Cardiac muscle cell (in vitro differentiated cells and primary cell): ENCODE measurements around the gene DNAH6. TPM values are rescaled to one million over a fixed set of nuclear protein-coding genes. Genes with fewer than 3 reads are reported as not detected.

Experiments
- DNase-seq, 2 donors: peaks; one replicate each; pipeline versions ENCODE4 v3.0.0 to v3.0.0-alpha.2; 2010 to 2017; ENCODE audit warnings: low read depth in 1 of 2, low spot score in 1 of 2
- H3K27ac ChIP-seq: fragments of 200-600 bp; sonication (generic); 2 replicates; pipeline ENCODE4 v1.5.1; 2016
- H3K27me3 ChIP-seq: fragments of 200-600 bp; sonication (generic); 2 replicates; pipeline ENCODE4 v1.6.0; 2016; ENCODE audit warnings: control low read depth
- H3K36me3 ChIP-seq: fragments of 200-600 bp; sonication (generic); 2 replicates; pipeline ENCODE4 v1.5.1; 2016; ENCODE audit warnings: control low read depth
- H3K4me1 ChIP-seq: fragments of 200-600 bp; sonication (generic); 2 replicates; pipeline ENCODE4 v1.8.1; 2017; ENCODE audit warnings: low read depth, mild to moderate bottlenecking, mixed run types
- H3K4me3 ChIP-seq: fragments of 200-600 bp; sonication (generic); 2 replicates; pipeline ENCODE4 v1.5.1; 2016; ENCODE audit warnings: mild to moderate bottlenecking
- H3K9me3 ChIP-seq: fragments of 200-600 bp; sonication (generic); 2 replicates; pipeline ENCODE4 v1.5.1; 2017; ENCODE audit warnings: low read depth, mild to moderate bottlenecking, control low read depth
- polyA plus RNA-seq: library from polyadenylated mRNA; unstranded; fragments of >200 nt; fragmentation: Nextera tagmentation; extraction: Ambion mirVana; gene quantifications from 2 replicates; pipeline ENCODE4 v1.2.1, GENCODE V29; 2016
- total RNA-seq: library from RNA; depleted of rRNA; stranded (reverse); fragments of >200 nt; gene quantifications from 2 replicates; pipeline ENCODE4 v1.2.3, GENCODE V29; 2016
- TF ChIP-seq, protein P1 (sequence below): IDR thresholded peaks from 2 replicates; pipeline ENCODE4 v1.5.1; 2012; ENCODE audit warnings: low read depth, mild to moderate bottlenecking, low read length

The DNAH6 gene
- total and polyA plus RNA-seq, 2 experiments from 2014 or later: 0.66 to 0.73 TPM

- Histone ChIP-seq H3K27ac (no peak overlapping the region), H3K27me3 (no peaks in the 10 kb centered on the region), H3K36me3 (no peaks in the 10 kb centered on the region), H3K4me1 (no peaks in the 10 kb centered on the region), H3K9me3 (no peaks in the 10 kb centered on the region), H3K4me3 (no peak overlapping the region)
- TF ChIP-seq, protein P1, sequence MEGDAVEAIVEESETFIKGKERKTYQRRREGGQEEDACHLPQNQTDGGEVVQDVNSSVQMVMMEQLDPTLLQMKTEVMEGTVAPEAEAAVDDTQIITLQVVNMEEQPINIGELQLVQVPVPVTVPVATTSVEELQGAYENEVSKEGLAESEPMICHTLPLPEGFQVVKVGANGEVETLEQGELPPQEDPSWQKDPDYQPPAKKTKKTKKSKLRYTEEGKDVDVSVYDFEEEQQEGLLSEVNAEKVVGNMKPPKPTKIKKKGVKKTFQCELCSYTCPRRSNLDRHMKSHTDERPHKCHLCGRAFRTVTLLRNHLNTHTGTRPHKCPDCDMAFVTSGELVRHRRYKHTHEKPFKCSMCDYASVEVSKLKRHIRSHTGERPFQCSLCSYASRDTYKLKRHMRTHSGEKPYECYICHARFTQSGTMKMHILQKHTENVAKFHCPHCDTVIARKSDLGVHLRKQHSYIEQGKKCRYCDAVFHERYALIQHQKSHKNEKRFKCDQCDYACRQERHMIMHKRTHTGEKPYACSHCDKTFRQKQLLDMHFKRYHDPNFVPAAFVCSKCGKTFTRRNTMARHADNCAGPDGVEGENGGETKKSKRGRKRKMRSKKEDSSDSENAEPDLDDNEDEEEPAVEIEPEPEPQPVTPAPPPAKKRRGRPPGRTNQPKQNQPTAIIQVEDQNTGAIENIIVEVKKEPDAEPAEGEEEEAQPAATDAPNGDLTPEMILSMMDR: no peak
- DNase-seq: no peak
Observed at GRCh38 chr2:84478867-84479266, 37.4 kb upstream of the DNAH6 start.

DNA sequence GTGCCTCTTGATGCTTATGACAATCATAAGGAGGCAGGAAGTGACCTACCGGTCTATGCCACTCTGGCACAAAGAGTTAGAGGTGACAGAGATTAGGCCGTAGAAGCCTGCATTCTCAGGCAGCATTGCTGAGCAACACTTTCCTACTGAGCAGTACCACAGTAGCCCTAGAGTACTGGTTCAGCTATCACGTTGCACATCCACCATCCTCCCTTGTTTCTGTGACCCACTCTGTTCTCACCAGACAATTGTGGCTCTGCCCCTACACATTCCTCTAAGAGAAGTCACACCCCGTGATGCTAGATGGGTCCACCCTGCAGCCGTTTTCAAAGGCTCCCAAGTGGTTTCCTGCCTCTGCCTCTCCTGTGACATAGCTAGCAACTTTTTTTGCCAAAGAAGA lies 34.6 kb upstream of the DNAH6 start:
- no peaks in the 10 kb centered on the region for H3K27me3 ChIP-seq
- TF ChIP-seq, protein P1: no peak
- no peak overlapping the region for H3K27ac ChIP-seq
- no peak overlapping the region for H3K4me3 ChIP-seq
- DNase-seq: peak in 1 of 2 donors; percentile 63
- H3K9me3 ChIP-seq: no peaks in the 10 kb centered on the region
- no peaks in the 10 kb centered on the region for H3K36me3 ChIP-seq
- no peaks in the 10 kb centered on the region for H3K4me1 ChIP-seq

GRCh38 chr2:84482603-84483002 lies 33.7 kb upstream of the DNAH6 start:
- TF ChIP-seq, protein P1: no peak
- H3K4me3 ChIP-seq: no peak overlapping the region
- H3K4me1 ChIP-seq: no peaks in the 10 kb centered on the region
- no peak overlapping the region for H3K27ac ChIP-seq
- H3K27me3 ChIP-seq: no peaks in the 10 kb centered on the region
- DNase-seq: peak in 1 of 2 donors; percentile 5
- H3K36me3 ChIP-seq: no peaks in the 10 kb centered on the region
- no peaks in the 10 kb centered on the region for H3K9me3 ChIP-seq

DNA sequence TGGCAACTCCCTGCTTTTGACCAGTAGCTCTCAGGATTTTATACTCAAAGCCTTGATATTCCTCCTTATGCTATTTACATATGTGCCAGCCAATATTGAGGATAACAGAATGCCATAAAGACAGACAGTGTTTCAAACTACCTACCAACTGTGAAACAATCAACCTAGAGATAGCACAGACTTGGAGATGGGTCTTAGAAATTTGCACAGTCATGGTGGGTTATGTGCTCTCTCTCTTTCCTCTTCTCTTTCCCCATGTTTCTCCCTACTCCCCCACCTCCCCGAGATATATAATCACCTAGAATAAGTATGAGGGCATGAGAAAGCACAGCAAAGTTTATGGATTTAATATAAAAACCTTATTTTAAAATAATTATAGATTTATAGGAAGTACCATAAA lies 33.0 kb upstream of the DNAH6 start:
- no peak overlapping the region for H3K4me3 ChIP-seq
- H3K27me3 ChIP-seq: no peaks in the 10 kb centered on the region
- H3K27ac ChIP-seq: no peak overlapping the region
- no peaks in the 10 kb centered on the region for H3K9me3 ChIP-seq
- no peaks in the 10 kb centered on the region for H3K4me1 ChIP-seq
- no peaks in the 10 kb centered on the region for H3K36me3 ChIP-seq
- no peak for DNase-seq
- TF ChIP-seq, protein P1: no peak

- H3K36me3 ChIP-seq: no peaks in the 10 kb centered on the region
- no peaks in the 10 kb centered on the region for H3K9me3 ChIP-seq
- H3K4me3 ChIP-seq: no peak overlapping the region
- peak in 1 of 2 donors; percentile 94 for DNase-seq
- no peaks in the 10 kb centered on the region for H3K27me3 ChIP-seq
- TF ChIP-seq, protein P1: no peak
- no peaks in the 10 kb centered on the region for H3K4me1 ChIP-seq
- H3K27ac ChIP-seq: no peak overlapping the region
Observed at GRCh38 chr2:84486441-84487115, 29.7 kb upstream of the DNAH6 start.
